ENCODE measurements around the gene DYNC2LI1.

DNA sequence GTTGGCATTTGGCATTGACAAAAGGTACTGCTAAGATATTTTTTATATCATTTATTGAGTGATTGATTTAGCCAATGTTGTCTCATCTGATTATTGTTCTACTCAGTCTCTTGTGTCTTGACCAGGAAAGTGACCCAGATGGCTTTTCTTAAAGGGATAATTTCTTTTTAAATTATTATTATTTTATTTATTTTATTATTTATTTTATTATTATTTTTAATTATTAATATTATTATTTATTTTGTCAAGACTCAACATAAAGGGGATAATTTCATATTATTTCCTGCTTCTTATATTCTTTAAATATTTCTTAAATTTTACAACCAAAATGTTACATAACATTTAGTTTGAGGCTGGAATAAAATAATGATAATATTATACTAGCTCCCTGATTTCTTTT, 27.1 kb downstream of the DYNC2LI1 start:
- TF ChIP-seq CSDC2 (CRISPR knock-in tag; IDR thresholded peaks at IDR 0.05), result no peak
- no peak for TF ChIP-seq ESRRG (CRISPR knock-in tag; IDR thresholded peaks at IDR 0.05)
- TF ChIP-seq, protein P1, sequence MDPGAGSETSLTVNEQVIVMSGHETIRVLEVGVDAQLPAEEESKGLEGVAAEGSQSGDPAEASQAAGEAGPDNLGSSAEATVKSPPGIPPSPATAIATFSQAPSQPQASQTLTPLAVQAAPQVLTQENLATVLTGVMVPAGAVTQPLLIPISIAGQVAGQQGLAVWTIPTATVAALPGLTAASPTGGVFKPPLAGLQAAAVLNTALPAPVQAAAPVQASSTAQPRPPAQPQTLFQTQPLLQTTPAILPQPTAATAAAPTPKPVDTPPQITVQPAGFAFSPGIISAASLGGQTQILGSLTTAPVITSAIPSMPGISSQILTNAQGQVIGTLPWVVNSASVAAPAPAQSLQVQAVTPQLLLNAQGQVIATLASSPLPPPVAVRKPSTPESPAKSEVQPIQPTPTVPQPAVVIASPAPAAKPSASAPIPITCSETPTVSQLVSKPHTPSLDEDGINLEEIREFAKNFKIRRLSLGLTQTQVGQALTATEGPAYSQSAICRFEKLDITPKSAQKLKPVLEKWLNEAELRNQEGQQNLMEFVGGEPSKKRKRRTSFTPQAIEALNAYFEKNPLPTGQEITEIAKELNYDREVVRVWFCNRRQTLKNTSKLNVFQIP (CRISPR knock-in tag; IDR thresholded peaks at IDR 0.05; ENCODE audit: borderline replicate concordance, low read depth), result no peak
- TF ChIP-seq SNAI2 (CRISPR knock-in tag; IDR thresholded peaks at IDR 0.05), result no peak
- no peak for TF ChIP-seq ZFP30 (CRISPR knock-in tag; IDR thresholded peaks at IDR 0.05)
- TF ChIP-seq OSR1 (CRISPR knock-in tag; IDR thresholded peaks at IDR 0.05), result no peak
- TF ChIP-seq, protein P2, sequence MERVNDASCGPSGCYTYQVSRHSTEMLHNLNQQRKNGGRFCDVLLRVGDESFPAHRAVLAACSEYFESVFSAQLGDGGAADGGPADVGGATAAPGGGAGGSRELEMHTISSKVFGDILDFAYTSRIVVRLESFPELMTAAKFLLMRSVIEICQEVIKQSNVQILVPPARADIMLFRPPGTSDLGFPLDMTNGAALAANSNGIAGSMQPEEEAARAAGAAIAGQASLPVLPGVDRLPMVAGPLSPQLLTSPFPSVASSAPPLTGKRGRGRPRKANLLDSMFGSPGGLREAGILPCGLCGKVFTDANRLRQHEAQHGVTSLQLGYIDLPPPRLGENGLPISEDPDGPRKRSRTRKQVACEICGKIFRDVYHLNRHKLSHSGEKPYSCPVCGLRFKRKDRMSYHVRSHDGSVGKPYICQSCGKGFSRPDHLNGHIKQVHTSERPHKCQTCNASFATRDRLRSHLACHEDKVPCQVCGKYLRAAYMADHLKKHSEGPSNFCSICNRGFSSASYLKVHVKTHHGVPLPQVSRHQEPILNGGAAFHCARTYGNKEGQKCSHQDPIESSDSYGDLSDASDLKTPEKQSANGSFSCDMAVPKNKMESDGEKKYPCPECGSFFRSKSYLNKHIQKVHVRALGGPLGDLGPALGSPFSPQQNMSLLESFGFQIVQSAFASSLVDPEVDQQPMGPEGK (CRISPR knock-in tag; IDR thresholded peaks at IDR 0.05; ENCODE audit: borderline replicate concordance), result no peak
- no peak for TF ChIP-seq RARB (CRISPR knock-in tag; IDR thresholded peaks at IDR 0.05)
